Subcutaneous abdominal adipose tissue (tissue), 5 donors: ENCODE results near the gene CPN2.

Experiments
- H3K27ac ChIP-seq: one replicate; pipeline ENCODE4 v1.7.0; 2013; ENCODE audit warnings: low read depth, mild to moderate bottlenecking, inconsistent platforms, low read length, moderate library complexity
- H3K27me3 ChIP-seq, 5 donors: one replicate each; pipeline ENCODE4 v1.7.0; 2013; ENCODE audit warnings: low read length in 5 of 5, inconsistent platforms in 1 of 5; ENCODE audit not compliant: control insufficient read depth in 5 of 5, insufficient read depth in 4 of 5
- H3K36me3 ChIP-seq, 5 donors: one replicate each; pipeline ENCODE4 v1.7.0; 2013; ENCODE audit warnings: low read length in 5 of 5; ENCODE audit not compliant: control insufficient read depth in 5 of 5, insufficient read depth in 5 of 5
- H3K4me1 ChIP-seq, 5 donors: one replicate each; pipeline ENCODE4 v1.7.0; 2013; ENCODE audit warnings: low read length in 5 of 5, mild to moderate bottlenecking in 3 of 5, moderate library complexity in 1 of 5; ENCODE audit not compliant: control insufficient read depth in 5 of 5, insufficient read depth in 5 of 5
- H3K4me3 ChIP-seq, 5 donors: one replicate each; pipeline ENCODE4 v1.7.0; 2013; ENCODE audit warnings: low read length in 5 of 5, low read depth in 1 of 5
- H3K9ac ChIP-seq, 5 donors: one replicate each; pipeline ENCODE4 v1.7.0; 2013; ENCODE audit warnings: low read length in 5 of 5, mild to moderate bottlenecking in 4 of 5, moderate library complexity in 3 of 5
- H3K9me3 ChIP-seq, 5 donors: one replicate each; pipeline ENCODE4 v1.7.0; 2013; ENCODE audit warnings: low read length in 5 of 5; ENCODE audit not compliant: control insufficient read depth in 5 of 5
- donor health status: healthy.
- donor health status: healthy.
- donor health status: healthy.
- donor health status: healthy.
- donor health status: healthy.

CPN2 gene, protein sequence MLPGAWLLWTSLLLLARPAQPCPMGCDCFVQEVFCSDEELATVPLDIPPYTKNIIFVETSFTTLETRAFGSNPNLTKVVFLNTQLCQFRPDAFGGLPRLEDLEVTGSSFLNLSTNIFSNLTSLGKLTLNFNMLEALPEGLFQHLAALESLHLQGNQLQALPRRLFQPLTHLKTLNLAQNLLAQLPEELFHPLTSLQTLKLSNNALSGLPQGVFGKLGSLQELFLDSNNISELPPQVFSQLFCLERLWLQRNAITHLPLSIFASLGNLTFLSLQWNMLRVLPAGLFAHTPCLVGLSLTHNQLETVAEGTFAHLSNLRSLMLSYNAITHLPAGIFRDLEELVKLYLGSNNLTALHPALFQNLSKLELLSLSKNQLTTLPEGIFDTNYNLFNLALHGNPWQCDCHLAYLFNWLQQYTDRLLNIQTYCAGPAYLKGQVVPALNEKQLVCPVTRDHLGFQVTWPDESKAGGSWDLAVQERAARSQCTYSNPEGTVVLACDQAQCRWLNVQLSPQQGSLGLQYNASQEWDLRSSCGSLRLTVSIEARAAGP

GRCh38 chr3:194351080-194351672 is at the start of gene CPN2:
TSS of gene CPN2 (minus strand) at chr3:194351328. CDS start at chr3:194342702, 8,626 bp downstream.
- no peaks in the 10 kb centered on the region for H3K9me3 ChIP-seq

GRCh38 chr3:194399874-194400411 is 48.8 kb upstream of the CPN2 start:
- no peak overlapping the region for H3K27ac ChIP-seq
- H3K9me3 ChIP-seq = no peaks in the 10 kb centered on the region

More at GRCh38 chr3:194351080-194351672, at the start of gene CPN2:
- Histone ChIP-seq H3K4me3 (no peak within 1 kb of the TSS), H3K9ac (no peak within 1 kb of the TSS), H3K36me3 (no peaks in the 10 kb centered on the region), H3K27ac (no peak within 1 kb of the TSS), H3K4me1 (no peaks in the 10 kb centered on the region), H3K27me3 (peaks cover 0 to 4% (median 0%) of the 10 kb centered on the region in 5 donors)

DNA sequence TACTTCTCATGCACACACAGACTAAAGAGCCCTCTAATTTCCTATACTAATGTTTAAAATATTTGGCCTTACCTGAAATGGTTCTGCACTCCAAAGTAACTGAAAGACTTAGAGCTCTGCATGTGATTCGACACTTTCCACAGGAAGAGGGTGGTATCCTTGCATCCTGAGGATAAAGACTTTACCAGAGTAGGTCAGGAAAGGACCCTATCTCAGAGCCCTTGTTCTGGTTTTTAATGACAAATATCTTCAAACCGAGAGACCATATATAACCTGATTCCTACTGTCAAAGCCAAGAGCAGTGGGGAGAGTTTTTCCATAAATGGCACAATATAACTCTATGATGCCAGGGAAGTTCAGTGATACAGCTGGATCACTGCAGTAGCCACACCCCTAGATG is 48.0 kb upstream of the CPN2 start, which contains the start of gene GP5:
Gene GP5 (minus strand): TSS at position 101 of the 400 bp plus-strand sequence. CDS start 984 bp downstream, outside the sequence.
- peak within 1 kb of the TSS; percentile 22 to 67 (median 45) for H3K4me3 ChIP-seq
- peaks cover 0 to 25% (median 13%) of the 10 kb centered on the region in 5 donors for H3K27me3 ChIP-seq
- H3K9me3 ChIP-seq = no peaks in the 10 kb centered on the region
- peaks cover 0 to 6% (median 3%) of the 10 kb centered on the region in 5 donors for H3K36me3 ChIP-seq
- H3K27ac ChIP-seq = no peak within 1 kb of the TSS
- peaks cover 0 to 34% (median 27%) of the 10 kb centered on the region in 5 donors for H3K4me1 ChIP-seq
- H3K9ac ChIP-seq = no peak within 1 kb of the TSS

More at GRCh38 chr3:194399874-194400411, 48.8 kb upstream of the CPN2 start:
- Histone ChIP-seq H3K9ac (no peak overlapping the region), H3K4me1 (peaks cover 0 to 34% (median 27%) of the 10 kb centered on the region in 5 donors), H3K27me3 (peaks cover 0 to 25% (median 13%) of the 10 kb centered on the region in 5 donors), H3K36me3 (peaks cover 0 to 8% (median 3%) of the 10 kb centered on the region in 5 donors), H3K4me3 (no peak overlapping the region)

DNA sequence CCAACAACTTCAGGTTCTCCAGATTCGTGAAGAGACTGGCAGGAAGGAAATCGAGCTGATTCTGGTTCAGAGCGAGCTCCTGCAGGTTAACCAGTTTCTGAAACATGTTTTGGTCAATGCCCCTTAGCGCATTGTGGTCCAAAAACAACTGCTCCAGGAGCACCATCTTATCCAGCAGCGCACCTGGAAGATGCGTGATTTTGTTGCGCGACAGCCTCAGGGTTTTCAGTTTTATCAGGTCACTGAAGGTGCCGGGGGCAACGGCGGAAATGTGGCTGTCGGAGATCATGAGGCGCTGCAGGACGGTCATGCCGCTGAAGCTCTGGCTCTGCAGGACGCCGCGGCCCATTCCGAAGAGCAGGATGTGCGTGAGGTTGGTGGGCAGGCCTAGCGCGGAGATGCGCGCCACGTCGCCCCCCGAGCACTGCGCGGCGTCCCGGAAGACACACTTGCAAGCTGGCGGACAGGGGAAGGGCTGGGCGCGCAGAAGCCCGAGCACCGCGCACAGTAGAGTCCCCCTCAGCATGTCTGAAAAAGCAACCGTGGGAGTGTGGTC is 46.7 kb upstream of the CPN2 start:
- Histone ChIP-seq H3K9me3 (no peaks in the 10 kb centered on the region), H3K27me3 (peaks cover 0 to 25% (median 13%) of the 10 kb centered on the region in 5 donors), H3K4me1 (peaks cover 0 to 34% (median 27%) of the 10 kb centered on the region in 5 donors), H3K9ac (no peak overlapping the region), H3K4me3 (peak overlapping the region; percentile 22 to 67 (median 45)), H3K27ac (no peak overlapping the region), H3K36me3 (peaks cover 0 to 3% (median 0%) of the 10 kb centered on the region in 5 donors)

- peaks cover 0 to 34% (median 27%) of the 10 kb centered on the region in 5 donors for H3K4me1 ChIP-seq
- H3K36me3 ChIP-seq = peaks cover 0 to 1% (median 0%) of the 10 kb centered on the region in 5 donors
- H3K9me3 ChIP-seq = no peaks in the 10 kb centered on the region
- no peak overlapping the region for H3K27ac ChIP-seq
- peak overlapping the region in 1 of 5 donors; percentile 28 for H3K9ac ChIP-seq
- peak overlapping the region in 4 of 5 donors; percentile 33 to 67 (median 52) for H3K4me3 ChIP-seq
- peaks cover 0 to 25% (median 13%) of the 10 kb centered on the region in 5 donors for H3K27me3 ChIP-seq
Observed at GRCh38 chr3:194396859-194397756, 46.0 kb upstream of the CPN2 start.

DNA sequence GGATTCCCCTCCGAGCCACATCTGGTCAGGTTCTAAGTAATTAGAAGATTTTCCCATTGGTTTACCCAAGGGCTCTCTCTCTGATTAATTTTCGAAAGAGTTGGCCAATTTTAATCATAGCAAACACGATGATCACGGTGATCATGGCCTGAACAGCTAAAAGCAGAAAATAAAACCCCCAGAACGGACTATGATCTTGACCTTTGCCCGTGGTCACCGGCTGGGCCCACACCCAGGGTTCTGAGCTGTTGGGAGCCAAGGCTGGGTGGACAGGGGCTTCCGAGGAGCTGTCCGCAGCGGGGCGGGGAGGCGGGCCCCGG is 45.4 kb upstream of the CPN2 start:
- no peaks in the 10 kb centered on the region for H3K9me3 ChIP-seq
- H3K27ac ChIP-seq = no peak overlapping the region
- peaks cover 0 to 34% (median 27%) of the 10 kb centered on the region in 5 donors for H3K4me1 ChIP-seq
- H3K36me3 ChIP-seq = no peaks in the 10 kb centered on the region
- peaks cover 0 to 25% (median 13%) of the 10 kb centered on the region in 5 donors for H3K27me3 ChIP-seq
- peak overlapping the region; percentile 17 to 67 (median 44) for H3K4me3 ChIP-seq
- peak overlapping the region in 2 of 5 donors; percentile 28 to 35 for H3K9ac ChIP-seq

- peak overlapping the region in 1 of 5 donors; percentile 35 for H3K9ac ChIP-seq
- H3K9me3 ChIP-seq = peaks cover 0 to 4% (median under 1%) of the 10 kb centered on the region in 5 donors
- H3K4me1 ChIP-seq = peaks cover 0 to 34% (median 27%) of the 10 kb centered on the region in 5 donors
- peak overlapping the region; percentile 17 to 67 (median 44) for H3K4me3 ChIP-seq
- no peak overlapping the region for H3K27ac ChIP-seq
- no peaks in the 10 kb centered on the region for H3K36me3 ChIP-seq
- H3K27me3 ChIP-seq = peaks cover 0 to 25% (median 13%) of the 10 kb centered on the region in 5 donors
Observed at GRCh38 chr3:194395778-194396538, 44.8 kb upstream of the CPN2 start.

DNA sequence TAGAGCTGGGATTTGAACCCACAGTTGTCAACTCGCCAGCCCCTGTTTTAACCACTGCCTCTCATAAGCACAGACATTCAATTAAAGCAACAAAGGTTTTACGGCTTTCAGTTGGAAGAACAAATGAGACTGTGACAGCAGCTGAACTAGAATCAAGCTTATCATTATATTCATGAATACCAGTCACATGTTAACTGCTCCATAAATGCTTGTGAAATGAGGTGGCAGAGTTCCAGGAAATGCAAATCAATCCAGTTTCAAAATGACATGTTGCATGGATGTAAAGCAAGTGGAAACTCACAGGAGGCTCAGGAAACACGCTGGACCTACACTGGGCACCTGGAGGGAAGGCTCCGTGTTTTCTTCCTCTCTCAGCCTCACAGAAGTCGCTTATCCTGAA is 44.1 kb upstream of the CPN2 start:
- H3K4me3 ChIP-seq = no peak overlapping the region
- H3K27ac ChIP-seq = no peak overlapping the region
- peaks cover 0 to 34% (median 27%) of the 10 kb centered on the region in 5 donors for H3K4me1 ChIP-seq
- peaks cover 0 to 25% (median 13%) of the 10 kb centered on the region in 5 donors for H3K27me3 ChIP-seq
- no peak overlapping the region for H3K9ac ChIP-seq
- H3K9me3 ChIP-seq = peaks cover 0 to 8% (median 4%) of the 10 kb centered on the region in 5 donors
- H3K36me3 ChIP-seq = no peaks in the 10 kb centered on the region
